Medulla oblongata (tissue), 1 donor: Measurements from ENCODE around the gene GTPBP10.

Source experiments
- DNase-seq: peaks from one replicate; pipeline ENCODE4 v3.0.0-alpha.2; 2015; ENCODE audit errors: extremely low spot score

The GTPBP10 gene

GRCh38 chr7:90430614-90431460 is 84.3 kb downstream of the GTPBP10 start:
- no peak for DNase-seq

- no peak for DNase-seq
Measured at GRCh38 chr7:90432752-90433151, 86.2 kb downstream of the GTPBP10 start.

GRCh38 chr7:90433221-90433620 is 86.7 kb downstream of the GTPBP10 start:
- DNase-seq, result no peak
